ENCODE data around the gene ARHGAP26. TPM values are rescaled to one million over a fixed set of nuclear protein-coding genes. Genes with fewer than 3 reads are reported as not detected.

ARHGAP26 gene
- total RNA-seq, 4 donors from 2014 or later: 28.2 to 52.3 (median 37.9) TPM

DNA sequence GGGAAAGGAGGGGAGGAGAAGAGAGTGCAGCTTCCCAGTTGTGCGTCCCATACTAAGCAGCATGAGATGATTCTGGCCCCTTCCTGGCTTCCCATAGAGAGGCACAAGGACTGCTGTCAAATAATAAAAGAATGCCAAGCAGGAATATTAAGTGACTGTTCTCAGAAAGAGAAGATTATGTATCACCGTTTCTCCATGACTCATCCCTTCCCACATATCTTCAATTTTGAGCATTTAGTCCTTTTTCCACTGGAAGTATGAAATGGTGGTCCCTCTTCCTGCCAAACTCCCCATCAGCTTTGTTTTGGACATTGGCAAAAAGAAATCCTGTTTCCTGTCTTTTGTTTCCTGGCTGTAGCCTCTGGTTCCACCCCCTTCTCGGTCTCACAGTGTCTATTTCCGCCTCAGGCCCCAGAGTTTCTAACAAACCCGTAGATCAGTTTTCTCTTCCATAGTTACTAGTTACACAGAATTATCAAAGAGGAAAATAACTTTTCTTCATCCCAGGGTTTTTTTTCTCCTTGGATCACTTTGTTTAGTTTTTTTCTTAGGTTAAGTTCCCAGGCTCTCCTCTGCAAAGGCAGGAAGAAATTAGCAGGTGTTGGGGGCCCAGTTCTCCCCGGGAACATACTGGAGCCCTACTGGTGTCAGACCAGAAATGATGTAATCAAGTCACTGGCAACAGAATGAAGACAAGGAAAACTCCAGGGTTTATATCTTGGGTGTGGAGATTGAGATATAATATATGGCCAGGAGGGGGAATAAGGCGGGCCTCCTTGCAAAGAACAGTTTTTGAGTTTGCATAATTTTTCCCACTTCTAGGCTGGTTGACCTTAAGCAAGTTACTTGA lies 26.4 kb upstream of the ARHGAP26 start:
- intact Hi-C loops (cut with DNase I): no loop called here
- no peaks in the 10 kb centered on the region for H3K36me3 ChIP-seq
- H3K4me1 ChIP-seq: peaks cover 4 to 7% of the 10 kb centered on the region in 2 donors
- H3K27ac ChIP-seq: peak overlapping the region in 2 of 3 donors; percentile 20 to 22
- H3K9me3 ChIP-seq: no peaks in the 10 kb centered on the region
- H3K4me3 ChIP-seq (replicated peaks in 1 of 3): no peak overlapping the region
- TF ChIP-seq, protein P1, sequence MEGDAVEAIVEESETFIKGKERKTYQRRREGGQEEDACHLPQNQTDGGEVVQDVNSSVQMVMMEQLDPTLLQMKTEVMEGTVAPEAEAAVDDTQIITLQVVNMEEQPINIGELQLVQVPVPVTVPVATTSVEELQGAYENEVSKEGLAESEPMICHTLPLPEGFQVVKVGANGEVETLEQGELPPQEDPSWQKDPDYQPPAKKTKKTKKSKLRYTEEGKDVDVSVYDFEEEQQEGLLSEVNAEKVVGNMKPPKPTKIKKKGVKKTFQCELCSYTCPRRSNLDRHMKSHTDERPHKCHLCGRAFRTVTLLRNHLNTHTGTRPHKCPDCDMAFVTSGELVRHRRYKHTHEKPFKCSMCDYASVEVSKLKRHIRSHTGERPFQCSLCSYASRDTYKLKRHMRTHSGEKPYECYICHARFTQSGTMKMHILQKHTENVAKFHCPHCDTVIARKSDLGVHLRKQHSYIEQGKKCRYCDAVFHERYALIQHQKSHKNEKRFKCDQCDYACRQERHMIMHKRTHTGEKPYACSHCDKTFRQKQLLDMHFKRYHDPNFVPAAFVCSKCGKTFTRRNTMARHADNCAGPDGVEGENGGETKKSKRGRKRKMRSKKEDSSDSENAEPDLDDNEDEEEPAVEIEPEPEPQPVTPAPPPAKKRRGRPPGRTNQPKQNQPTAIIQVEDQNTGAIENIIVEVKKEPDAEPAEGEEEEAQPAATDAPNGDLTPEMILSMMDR (IDR thresholded peaks at IDR 0.05): no peak
- no peak for TF ChIP-seq POLR2A (IDR thresholded peaks at IDR 0.05)
- WGBS, 2 donors: 61 to 74% methylated on average over 7 of the region's 7 CpGs
- no peaks in the 10 kb centered on the region for H3K27me3 ChIP-seq
- DNase-seq: no peak

DNA sequence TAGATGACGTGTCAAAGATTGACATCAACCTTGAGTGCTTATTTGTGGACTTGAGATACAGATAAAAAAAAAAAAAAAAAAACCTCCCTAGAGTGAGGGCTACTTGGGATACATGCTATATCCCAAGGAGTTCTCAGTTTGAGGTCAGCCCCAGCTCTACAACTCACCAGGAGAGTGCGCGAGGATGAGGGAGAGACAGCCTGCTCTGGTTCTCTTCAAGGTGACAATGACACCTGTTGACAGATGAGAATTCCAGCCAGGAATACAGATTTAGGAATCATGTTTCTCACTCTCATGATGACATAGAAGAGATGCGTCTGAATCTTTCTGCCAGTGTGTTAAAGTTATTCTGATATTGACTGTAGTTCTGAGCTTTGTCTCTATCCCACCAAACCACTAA lies 24.9 kb upstream of the ARHGAP26 start:
- TF ChIP-seq, protein P1 (IDR thresholded peaks at IDR 0.05): no peak
- no peak for TF ChIP-seq POLR2A (IDR thresholded peaks at IDR 0.05)
- H3K27ac ChIP-seq: no peak overlapping the region
- H3K27me3 ChIP-seq: no peaks in the 10 kb centered on the region
- WGBS, 2 donors: 96 to 99% methylated on average over 4 of the region's 4 CpGs
- intact Hi-C loops (cut with DNase I): no loop called here
- H3K4me1 ChIP-seq: peaks cover 6 to 18% of the 10 kb centered on the region in 2 donors
- no peak overlapping the region for H3K4me3 ChIP-seq (replicated peaks in 1 of 3)
- H3K36me3 ChIP-seq: no peaks in the 10 kb centered on the region
- H3K9me3 ChIP-seq: no peaks in the 10 kb centered on the region
- no peak for DNase-seq

DNA sequence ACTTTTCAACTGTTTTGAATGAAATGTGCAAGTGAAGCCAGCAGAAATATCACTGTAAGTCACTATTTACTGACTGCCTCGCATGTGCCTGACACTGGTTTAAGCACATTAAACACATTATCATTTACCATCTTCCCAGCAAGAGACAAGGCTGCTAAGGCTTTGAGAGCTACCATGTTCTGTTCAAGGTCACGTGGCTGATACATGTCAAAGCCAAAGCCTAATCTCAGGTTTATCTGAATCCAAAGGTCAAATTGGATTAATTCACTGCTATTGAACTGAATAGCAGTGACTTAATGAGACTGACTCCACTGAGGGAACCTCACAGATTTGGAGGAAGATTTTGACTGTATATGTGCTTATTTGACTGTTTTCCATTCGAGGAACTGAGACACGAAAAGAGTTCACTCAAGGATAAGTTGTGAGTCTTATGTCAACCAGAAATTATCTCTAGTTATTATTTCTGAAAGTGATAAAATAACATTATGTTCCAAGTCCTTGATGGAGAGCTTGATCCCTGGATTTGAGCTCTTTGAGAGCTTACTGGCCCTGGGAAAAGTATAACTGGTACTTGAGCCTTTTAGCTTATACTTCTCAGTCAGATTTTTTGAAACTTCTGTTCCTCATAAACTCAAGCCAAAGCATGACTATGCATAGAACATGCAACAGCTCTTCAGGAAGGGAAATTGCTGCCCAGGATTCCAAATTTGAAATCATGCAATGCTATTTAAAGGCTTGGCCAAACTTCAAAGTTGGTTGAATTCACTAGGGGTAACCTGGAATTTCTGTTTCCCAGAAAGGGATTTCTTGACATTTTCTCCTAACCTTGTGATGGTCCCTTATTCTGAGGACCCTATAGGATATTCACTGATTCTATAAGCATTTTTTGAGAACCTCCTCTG lies 23.4 kb upstream of the ARHGAP26 start:
- Histone ChIP-seq H3K27ac (no peak overlapping the region), H3K9me3 (no peaks in the 10 kb centered on the region), H3K36me3 (no peaks in the 10 kb centered on the region), H3K4me1 (peaks cover 14 to 30% of the 10 kb centered on the region in 2 donors), H3K27me3 (no peaks in the 10 kb centered on the region), H3K4me3 (replicated peaks in 1 of 3) (no peak overlapping the region)
- intact Hi-C loops (cut with DNase I): no loop called here
- no peak for DNase-seq
- WGBS, 2 donors: 80 to 87% methylated on average over 4 of the region's 4 CpGs
- TF ChIP-seq, protein P1 (IDR thresholded peaks at IDR 0.05): no peak
- no peak for TF ChIP-seq POLR2A (IDR thresholded peaks at IDR 0.05)

DNA sequence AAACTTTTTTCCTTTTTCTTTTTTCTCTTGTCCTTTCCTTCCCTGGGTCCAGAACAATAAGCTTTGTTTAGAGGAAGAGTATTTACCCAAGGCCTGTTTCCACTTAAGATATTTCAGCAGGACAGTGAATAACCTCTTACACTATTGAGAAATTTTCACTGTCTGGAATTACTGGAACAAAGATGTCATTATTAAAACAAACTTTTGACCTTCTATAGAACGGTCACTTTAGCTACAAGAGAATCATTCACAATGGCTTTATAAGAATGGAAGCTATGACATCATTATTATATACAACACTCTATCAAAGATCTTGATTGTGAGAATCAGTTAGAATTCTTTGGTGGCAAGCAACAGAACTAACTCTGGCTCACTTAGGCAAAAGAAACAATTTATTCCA lies 22.0 kb upstream of the ARHGAP26 start:
- 67 to 78% methylated on average over 1 of the region's 1 CpG for WGBS, 2 donors
- Histone ChIP-seq H3K9me3 (no peaks in the 10 kb centered on the region), H3K27me3 (no peaks in the 10 kb centered on the region), H3K27ac (no peak overlapping the region), H3K4me3 (replicated peaks in 1 of 3) (no peak overlapping the region), H3K4me1 (peaks cover 28 to 44% of the 10 kb centered on the region in 2 donors), H3K36me3 (no peaks in the 10 kb centered on the region)
- intact Hi-C loops (cut with DNase I): no loop called here
- TF ChIP-seq POLR2A (IDR thresholded peaks at IDR 0.05): no peak
- no peak for DNase-seq

DNA sequence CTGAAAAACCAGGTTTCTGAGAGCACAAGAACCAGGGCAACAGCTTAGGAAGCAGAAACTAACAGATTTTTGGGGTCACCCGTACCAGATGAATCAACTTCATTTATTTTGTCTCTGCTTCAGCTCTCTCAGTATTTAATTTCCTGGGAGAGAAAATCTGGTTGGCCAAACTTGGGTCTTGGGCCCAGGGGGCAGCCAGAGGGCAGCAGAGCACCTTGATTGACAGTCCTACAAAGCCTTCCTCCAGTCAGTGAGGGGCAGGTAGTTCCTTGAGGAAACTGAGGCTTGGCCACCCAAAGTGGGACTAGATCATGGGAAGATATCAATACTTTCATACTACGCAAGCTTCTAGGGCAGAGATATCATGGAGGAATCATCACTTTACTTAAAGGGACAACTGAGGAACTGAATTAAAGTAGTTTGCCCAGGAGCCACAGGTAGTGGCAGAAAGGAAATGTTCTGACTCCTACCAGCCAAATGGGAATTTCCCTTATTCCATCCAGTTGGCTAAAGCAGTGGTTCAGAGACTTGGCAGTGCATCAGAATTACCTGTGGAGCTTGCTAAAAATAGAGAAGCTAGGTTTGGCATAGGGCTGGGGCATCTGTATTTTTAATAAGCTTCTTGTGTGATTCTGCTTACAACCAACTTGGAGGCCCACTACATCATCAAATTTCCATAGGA lies 21.5 kb upstream of the ARHGAP26 start:
- H3K4me3 ChIP-seq (replicated peaks in 1 of 3): no peak overlapping the region
- no peak overlapping the region for H3K27ac ChIP-seq
- TF ChIP-seq, protein P1 (IDR thresholded peaks at IDR 0.05): peak in 4 of 6 experiments; percentile 29 to 55 (median 47)
- no peak for TF ChIP-seq POLR2A (IDR thresholded peaks at IDR 0.05)
- no peaks in the 10 kb centered on the region for H3K36me3 ChIP-seq
- DNase-seq: peak; percentile 61 to 63
- WGBS, 2 donors: 94 to 98% methylated on average over 2 of the region's 2 CpGs
- H3K4me1 ChIP-seq: peaks cover 34 to 50% of the 10 kb centered on the region in 2 donors
- no peaks in the 10 kb centered on the region for H3K9me3 ChIP-seq
- no peaks in the 10 kb centered on the region for H3K27me3 ChIP-seq
- intact Hi-C loops (cut with DNase I): no loop called here
